ENCODE results near the gene EDRF1. TPM values are rescaled to one million over a fixed set of nuclear protein-coding genes. Genes with fewer than 3 reads are reported as not detected.

Gene EDRF1
- total and polyA plus RNA-seq, 2 of the 8 experiments (the other 6 are each of a cell fraction or from before 2014, with no cell fraction given), result 19.9 to 37.8 TPM

- no peak for TF ChIP-seq SUZ12 (IDR thresholded peaks at IDR 0.05; ENCODE audit: low read length)
- TF ChIP-seq HDAC2 (IDR thresholded peaks at IDR 0.05; ENCODE audit: borderline replicate concordance in 1 of 2, low read depth in 2 of 2, low read length in 2 of 2), result no peak
- no peak for TF ChIP-seq SIRT6 (IDR thresholded peaks at IDR 0.05; ENCODE audit: low read length)
- no peak for TF ChIP-seq BCL11A (IDR thresholded peaks at IDR 0.05; ENCODE audit: low read depth in 2 of 2, low read length in 2 of 2)
- TF ChIP-seq CEBPB (IDR thresholded peaks at IDR 0.05; ENCODE audit: low read depth, low read length), result no peak
- TF ChIP-seq ATF3 (IDR thresholded peaks at IDR 0.05; ENCODE audit: insufficient read depth, low read depth, low read length), result no peak
- no peak for TF ChIP-seq E2F6 (IDR thresholded peaks at IDR 0.05)
These were observed 1.5 kb downstream of the EDRF1 start (continued) for GRCh38 chr10:125721035-125721434.
